VCaP (cell line): Measurements from ENCODE around the gene HJV.

Experiments used
- H3K27ac ChIP-seq: fragments of 450-650 bp; 2 replicates; pipeline ENCODE4 v1.5.1; 2017
- CTCF ChIP-seq: fragments of 450-650 bp; conservative IDR thresholded peaks from 2 replicates; pipeline ENCODE4 v1.5.1; 2017; ENCODE audit warnings: mild to moderate bottlenecking, moderate library complexity

Gene HJV

GRCh38 chr1:145979746-145980456, 41.6 kb downstream of the HJV start:
- TF ChIP-seq CTCF, result no peak
- H3K27ac ChIP-seq, result peak overlapping the region; percentile 72

GRCh38 chr1:145978854-145979745, 42.4 kb downstream of the HJV start:
- H3K27ac ChIP-seq, result peak overlapping the region; percentile 72
- peak; percentile 16; the same call in 1 of the 2 replicates for TF ChIP-seq CTCF

- no peak for TF ChIP-seq CTCF
- H3K27ac ChIP-seq, result peak overlapping the region; percentile 72
Observed at GRCh38 chr1:145978471-145978853, 43.1 kb downstream of the HJV start.

- H3K27ac ChIP-seq, result peak overlapping the region; percentile 72
Observed at GRCh38 chr1:145977486-145978470, 43.8 kb downstream of the HJV start.

DNA sequence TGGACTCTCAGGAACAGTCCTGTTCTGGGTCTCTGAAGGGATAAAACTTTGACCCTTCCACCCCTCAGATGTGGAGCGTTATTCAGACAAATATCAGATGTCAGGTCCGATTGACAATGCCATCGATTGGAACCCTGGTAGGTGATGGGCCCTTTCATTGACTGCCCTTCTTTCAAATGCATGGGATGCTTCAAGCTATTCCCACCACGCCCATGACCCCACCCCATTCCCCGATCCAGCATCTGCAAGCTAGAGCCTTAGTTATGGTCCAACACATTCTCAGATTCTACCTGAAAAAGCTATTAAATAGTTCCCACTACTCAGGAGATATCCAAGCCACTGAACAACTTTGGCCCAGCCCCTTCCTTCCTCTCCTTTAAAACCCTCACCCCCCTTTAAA, 44.5 kb downstream of the HJV start:
- no peak for TF ChIP-seq CTCF
- peak overlapping the region; percentile 72; the same call in 1 of the 2 replicates for H3K27ac ChIP-seq

More at GRCh38 chr1:145977486-145978470, 43.8 kb downstream of the HJV start:
- TF ChIP-seq CTCF, result peak; percentile 85

- H3K27ac ChIP-seq, result no peak overlapping the region
- no peak for TF ChIP-seq CTCF
Observed at GRCh38 chr1:145975216-145975615, 46.3 kb downstream of the HJV start.
